Lung (tissue), 12 donors: ENCODE data around the gene CASP3. TPM values are rescaled to one million over a fixed set of nuclear protein-coding genes. Genes with fewer than 3 reads are reported as not detected.
"Not testable (repeated sequence)": the region's sequence is repeated elsewhere in the genome, so short reads cannot be mapped to it uniquely, and the experiment has no call there.

ENCODE experiments used
- ATAC-seq: fragments of 200-7000 bp; cut with Tn5 transposase; one replicate; pipeline ENCODE4 v1.9.1; 2020; ENCODE audit warnings: moderate number of reproducible peaks; ENCODE audit not compliant: insufficient read depth, low FRiP score
- DNase-seq, 3 donors: peaks; one replicate each; pipeline ENCODE4 v3.0.0-alpha.2; 2013 to 2017
- H3K27ac ChIP-seq, 2 donors: one replicate each; pipeline ENCODE4 v1.5.1; 2013; ENCODE audit warnings: mild to moderate bottlenecking in 2 of 2, moderate library complexity in 2 of 2, control low read depth in 1 of 2, inconsistent platforms in 1 of 2, low read depth in 1 of 2, low read length in 1 of 2
- H3K27me3 ChIP-seq, 3 donors: one replicate each; pipeline ENCODE4 v1.5.1; 2013; ENCODE audit warnings: low read length in 2 of 3; ENCODE audit not compliant: control insufficient read depth in 3 of 3, insufficient read depth in 3 of 3
- H3K36me3 ChIP-seq, 4 donors: one replicate each; pipeline ENCODE4 v1.5.1; 2013; ENCODE audit warnings: low read length in 4 of 4, mild to moderate bottlenecking in 1 of 4, moderate library complexity in 1 of 4; ENCODE audit not compliant: control insufficient read depth in 4 of 4, insufficient read depth in 4 of 4
- H3K4me1 ChIP-seq, 5 donors: one replicate each; pipeline ENCODE4 v1.5.1; 2013; ENCODE audit warnings: low read length in 5 of 5, mild to moderate bottlenecking in 2 of 5, moderate library complexity in 1 of 5; ENCODE audit not compliant: control insufficient read depth in 5 of 5, insufficient read depth in 5 of 5
- H3K4me3 ChIP-seq: one replicate; pipeline ENCODE4 v1.5.1; 2013; ENCODE audit warnings: mild to moderate bottlenecking, control low read depth, moderate library complexity
- H3K9ac ChIP-seq, 2 donors: one replicate each; pipeline ENCODE4 v1.5.1; 2013; ENCODE audit warnings: low read length in 2 of 2, control low read depth in 1 of 2; ENCODE audit not compliant: insufficient read depth in 1 of 2
- H3K9me3 ChIP-seq, 4 donors: one replicate each; pipeline ENCODE4 v1.5.1; 2013; ENCODE audit warnings: low read length in 3 of 4, mild to moderate bottlenecking in 1 of 4, moderate library complexity in 1 of 4; ENCODE audit not compliant: control insufficient read depth in 4 of 4, insufficient read depth in 3 of 4
- WGBS, 2 donors: extraction: QIAGEN DNeasy Blood & Tissue Kit; methylation state at CpG; one replicate each; pipeline ENCODE4 v1.1.7; 2013; 5-methylcytosine and 5-hydroxymethylcytosine counted together
- polyA plus RNA-seq, 2 donors: library from polyadenylated mRNA; stranded (reverse); fragments of 200-250 nt; gene quantifications; one replicate each; pipeline ENCODE4 v1.2.1, GENCODE V29; 2013
- total RNA-seq, 2 donors: library from RNA; depleted of rRNA in 1 of 2; stranded (reverse); fragments of >200 nt in 1 of 2; gene quantifications; one replicate each; pipeline ENCODE4 v1.2.1, GENCODE V29; 2014 to 2021
- TF ChIP-seq, protein P1 (sequence below): IDR thresholded peaks from 2 replicates; pipeline ENCODE4 v1.5.1; 2012; ENCODE audit warnings: mild to moderate bottlenecking; ENCODE audit errors: control extremely low read depth, extremely low read depth
- donor health status: control.
- donor health status: control.
- donor health status: Bipolar disorder and iron deficiency.
- donor health status: healthy.
- donor health status: DM: yes; HTN: yes; CAD: no.

CASP3 gene
- total and polyA plus RNA-seq, 4 donors: 9.3 to 30.4 (median 16.7) TPM

DNA sequence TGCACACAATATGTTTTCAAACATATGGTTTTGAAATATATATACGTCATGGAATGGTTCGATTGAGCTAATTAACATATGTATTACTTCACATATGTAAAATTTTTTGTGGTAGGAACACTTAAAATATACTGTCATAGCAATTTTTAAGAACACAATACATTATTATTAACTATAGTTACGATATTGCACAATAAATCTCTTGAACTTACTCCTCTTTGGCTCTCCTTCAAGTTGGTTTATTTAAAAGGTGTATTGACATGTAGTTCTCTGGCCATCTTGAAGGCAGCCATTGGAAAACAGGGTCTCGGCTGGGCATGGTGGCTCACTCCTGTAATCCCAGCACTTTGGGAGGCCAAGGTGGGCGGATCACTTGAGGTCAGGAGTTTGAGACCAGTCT, 53.8 kb downstream of the CASP3 start:
- DNase-seq: no peak
- TF ChIP-seq, protein P1, sequence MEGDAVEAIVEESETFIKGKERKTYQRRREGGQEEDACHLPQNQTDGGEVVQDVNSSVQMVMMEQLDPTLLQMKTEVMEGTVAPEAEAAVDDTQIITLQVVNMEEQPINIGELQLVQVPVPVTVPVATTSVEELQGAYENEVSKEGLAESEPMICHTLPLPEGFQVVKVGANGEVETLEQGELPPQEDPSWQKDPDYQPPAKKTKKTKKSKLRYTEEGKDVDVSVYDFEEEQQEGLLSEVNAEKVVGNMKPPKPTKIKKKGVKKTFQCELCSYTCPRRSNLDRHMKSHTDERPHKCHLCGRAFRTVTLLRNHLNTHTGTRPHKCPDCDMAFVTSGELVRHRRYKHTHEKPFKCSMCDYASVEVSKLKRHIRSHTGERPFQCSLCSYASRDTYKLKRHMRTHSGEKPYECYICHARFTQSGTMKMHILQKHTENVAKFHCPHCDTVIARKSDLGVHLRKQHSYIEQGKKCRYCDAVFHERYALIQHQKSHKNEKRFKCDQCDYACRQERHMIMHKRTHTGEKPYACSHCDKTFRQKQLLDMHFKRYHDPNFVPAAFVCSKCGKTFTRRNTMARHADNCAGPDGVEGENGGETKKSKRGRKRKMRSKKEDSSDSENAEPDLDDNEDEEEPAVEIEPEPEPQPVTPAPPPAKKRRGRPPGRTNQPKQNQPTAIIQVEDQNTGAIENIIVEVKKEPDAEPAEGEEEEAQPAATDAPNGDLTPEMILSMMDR: no peak
- H3K27ac ChIP-seq: no peak overlapping the region
- H3K9me3 ChIP-seq: peaks cover 0 to 3% (median 0%) of the 10 kb centered on the region in 4 donors
- no peak overlapping the region for H3K9ac ChIP-seq
- WGBS, 2 donors: 94 to 95% methylated on average over 5 of the region's 5 CpGs
- H3K4me3 ChIP-seq: no peak overlapping the region
- peaks cover 0 to 3% (median 0%) of the 10 kb centered on the region in 5 donors for H3K4me1 ChIP-seq
- ATAC-seq: no peak
- no peaks in the 10 kb centered on the region for H3K27me3 ChIP-seq
- no peaks in the 10 kb centered on the region for H3K36me3 ChIP-seq

DNA sequence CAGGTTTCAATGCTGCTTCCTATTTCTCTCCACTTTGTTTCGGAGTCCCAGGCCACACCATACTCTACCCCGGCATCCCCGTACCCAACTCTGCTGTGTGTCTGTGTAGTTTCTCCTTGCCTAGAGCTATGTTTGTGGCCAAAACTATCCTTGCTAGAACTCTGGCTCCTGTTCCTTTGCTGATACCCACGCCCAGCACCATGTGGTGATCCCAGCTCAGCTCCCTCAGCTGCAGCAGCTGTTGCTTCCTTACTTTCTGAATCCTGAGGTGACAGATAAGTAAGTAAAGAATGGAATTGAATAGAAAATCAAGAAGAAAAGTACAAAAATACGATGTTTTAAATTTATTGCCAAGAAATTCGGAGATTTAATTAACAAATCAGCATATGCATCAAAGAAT, 55.8 kb downstream of the CASP3 start:
- no peak overlapping the region for H3K9ac ChIP-seq
- ATAC-seq: no peak
- DNase-seq: no peak
- TF ChIP-seq, protein P1: no peak
- peaks cover 0 to 3% (median 0%) of the 10 kb centered on the region in 5 donors for H3K4me1 ChIP-seq
- no peaks in the 10 kb centered on the region for H3K36me3 ChIP-seq
- no peaks in the 10 kb centered on the region for H3K27me3 ChIP-seq
- no peaks in the 10 kb centered on the region for H3K9me3 ChIP-seq
- WGBS, 2 donors: 97% methylated on average over 6 of the region's 6 CpGs
- H3K27ac ChIP-seq: no peak overlapping the region
- no peak overlapping the region for H3K4me3 ChIP-seq

DNA sequence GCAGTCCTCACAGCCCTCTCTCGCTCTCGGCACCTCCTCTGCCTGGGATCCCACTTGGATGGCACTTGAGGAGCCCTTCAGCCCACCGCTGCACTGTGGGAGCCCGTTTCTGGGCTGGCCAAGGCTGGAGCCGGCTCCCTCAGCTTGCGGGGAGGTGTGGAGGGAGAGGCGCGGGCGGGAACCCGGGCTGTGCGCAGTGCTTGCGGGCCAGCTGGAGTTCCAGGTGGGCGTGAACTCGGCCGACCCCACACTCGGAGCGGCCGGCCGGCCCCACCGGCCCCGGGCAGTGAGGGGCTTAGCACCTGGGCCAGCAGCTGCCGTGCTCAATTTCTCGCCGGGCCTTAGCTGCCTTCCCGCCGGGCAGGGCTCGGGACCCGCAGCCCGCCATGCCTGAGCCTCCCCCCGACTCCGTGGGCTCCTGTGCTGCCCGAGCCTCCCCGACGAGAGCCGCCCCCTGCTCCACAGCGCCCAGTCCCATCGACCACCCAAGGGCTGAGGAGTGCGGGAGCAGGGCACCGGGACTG, 57.4 kb downstream of the CASP3 start:
- H3K4me1 ChIP-seq: peaks cover 0 to 13% (median 3%) of the 10 kb centered on the region in 5 donors
- not testable (repeated sequence) for H3K27me3 ChIP-seq, H3K9me3 ChIP-seq, DNase-seq, H3K9ac ChIP-seq, H3K36me3 ChIP-seq, ATAC-seq, H3K4me3 ChIP-seq, H3K27ac ChIP-seq
- 96% methylated on average over 39 of the region's 39 CpGs for WGBS, 2 donors

DNA sequence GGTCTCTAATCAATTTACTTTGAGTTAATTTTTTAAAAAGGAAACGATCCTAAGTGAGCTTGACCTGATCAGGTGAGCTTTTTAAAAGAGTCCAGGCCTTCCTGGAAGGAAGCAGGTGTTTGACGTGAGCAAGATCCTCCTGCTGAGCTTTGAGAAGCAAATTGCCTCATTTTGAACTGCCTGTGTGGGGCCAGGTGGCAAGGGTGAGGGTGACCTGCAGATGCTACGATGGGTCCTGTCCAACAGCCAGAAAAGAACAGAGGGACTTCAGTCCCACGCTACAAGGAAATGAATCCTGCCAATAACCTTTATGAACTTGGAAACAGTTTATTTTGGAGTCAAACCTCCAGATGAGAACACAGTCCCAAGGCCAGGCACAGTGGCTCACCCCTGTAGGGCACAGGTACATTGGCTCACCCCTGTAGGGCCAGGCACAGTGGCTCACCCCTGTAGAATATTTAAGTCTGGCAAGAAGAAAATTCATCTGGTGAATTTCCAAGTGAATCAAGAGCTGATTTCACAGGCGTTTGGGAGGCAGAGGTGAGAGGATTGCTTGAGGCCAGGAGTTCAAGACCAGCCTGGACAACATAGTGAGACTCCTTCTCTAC, 58.1 kb downstream of the CASP3 start:
- Histone ChIP-seq H3K27ac (no peak overlapping the region), H3K4me1 (peaks cover 0 to 13% (median 0%) of the 10 kb centered on the region in 5 donors), H3K4me3 (no peak overlapping the region), H3K9me3 (no peaks in the 10 kb centered on the region), H3K27me3 (no peaks in the 10 kb centered on the region), H3K9ac (no peak overlapping the region), H3K36me3 (no peaks in the 10 kb centered on the region)
- ATAC-seq (no peak), DNase-seq (no peak)
- TF ChIP-seq, protein P1: no peak
- WGBS, 2 donors: 75 to 81% methylated on average over 5 of the region's 5 CpGs
